ENCODE data around the gene NSD1. TPM values are rescaled to one million over a fixed set of nuclear protein-coding genes. Genes with fewer than 3 reads are reported as not detected.

Gene NSD1
- total RNA-seq, 1 donor from 2014 or later = 111 TPM

- Mint-ChIP-seq H3K9me3 (ENCODE audit: unreplicated experiment) (no peaks in the 10 kb centered on the region), H3K27me3 (ENCODE audit: unreplicated experiment) (peaks cover 1% of the 10 kb centered on the region), H3K4me1 (ENCODE audit: unreplicated experiment) (peaks cover 18% of the 10 kb centered on the region), H3K4me3 (ENCODE audit: unreplicated experiment) (no peak overlapping the region), H3K36me3 (ENCODE audit: low read depth, unreplicated experiment) (no peaks in the 10 kb centered on the region), H3K27ac (ENCODE audit: unreplicated experiment) (no peak overlapping the region)
- no peak for DNase-seq (ENCODE audit: low spot score)
- TF ChIP-seq CTCF (IDR thresholded peaks at IDR 0.05; ENCODE audit: unreplicated experiment) = no peak
Measured at GRCh38 chr5:177098470-177099141, 35.0 kb upstream of the NSD1 start.

GRCh38 chr5:177099422-177100093 is 34.0 kb upstream of the NSD1 start:
- no peak for DNase-seq (ENCODE audit: low spot score)
- no peaks in the 10 kb centered on the region for H3K9me3 Mint-ChIP-seq (ENCODE audit: unreplicated experiment)
- H3K27ac Mint-ChIP-seq (ENCODE audit: unreplicated experiment) = no peak overlapping the region
- peaks cover 13% of the 10 kb centered on the region for H3K4me1 Mint-ChIP-seq (ENCODE audit: unreplicated experiment)
- peaks cover 1% of the 10 kb centered on the region for H3K27me3 Mint-ChIP-seq (ENCODE audit: unreplicated experiment)
- H3K4me3 Mint-ChIP-seq (ENCODE audit: unreplicated experiment) = no peak overlapping the region
- no peaks in the 10 kb centered on the region for H3K36me3 Mint-ChIP-seq (ENCODE audit: low read depth, unreplicated experiment)
- TF ChIP-seq CTCF (IDR thresholded peaks at IDR 0.05; ENCODE audit: unreplicated experiment) = no peak

GRCh38 chr5:177100714-177101121 is 32.9 kb upstream of the NSD1 start:
- H3K4me1 Mint-ChIP-seq (ENCODE audit: unreplicated experiment) = peaks cover 2% of the 10 kb centered on the region
- no peak for DNase-seq (ENCODE audit: low spot score)

GRCh38 chr5:177103523-177104253 is 29.9 kb upstream of the NSD1 start:
- Mint-ChIP-seq H3K4me1 (ENCODE audit: unreplicated experiment) (no peaks in the 10 kb centered on the region), H3K27me3 (ENCODE audit: unreplicated experiment) (peaks cover 6% of the 10 kb centered on the region), H3K36me3 (ENCODE audit: low read depth, unreplicated experiment) (peaks cover 5% of the 10 kb centered on the region), H3K4me3 (ENCODE audit: unreplicated experiment) (no peak overlapping the region), H3K9me3 (ENCODE audit: unreplicated experiment) (no peaks in the 10 kb centered on the region), H3K27ac (ENCODE audit: unreplicated experiment) (no peak overlapping the region)
- TF ChIP-seq CTCF (IDR thresholded peaks at IDR 0.05; ENCODE audit: unreplicated experiment) = no peak
- DNase-seq (ENCODE audit: low spot score) = no peak

More at GRCh38 chr5:177100714-177101121, 32.9 kb upstream of the NSD1 start:
- no peaks in the 10 kb centered on the region for H3K27me3 Mint-ChIP-seq (ENCODE audit: unreplicated experiment)
- TF ChIP-seq CTCF (IDR thresholded peaks at IDR 0.05; ENCODE audit: unreplicated experiment) = no peak
- H3K4me3 Mint-ChIP-seq (ENCODE audit: unreplicated experiment) = no peak overlapping the region
- no peaks in the 10 kb centered on the region for H3K9me3 Mint-ChIP-seq (ENCODE audit: unreplicated experiment)
- H3K27ac Mint-ChIP-seq (ENCODE audit: unreplicated experiment) = no peak overlapping the region
- H3K36me3 Mint-ChIP-seq (ENCODE audit: low read depth, unreplicated experiment) = no peaks in the 10 kb centered on the region

Data from endothelial cell (in vitro differentiated cells).